ENCODE data around the gene CPEB2. TPM values are rescaled to one million over a fixed set of nuclear protein-coding genes. Genes with fewer than 3 reads are reported as not detected.

CPEB2 gene
- total RNA-seq, 5 donors from 2014 or later (not counting 1 experiment from before 2014, with no cell fraction given) = 14.8 to 32.3 (median 16.2) TPM

DNA sequence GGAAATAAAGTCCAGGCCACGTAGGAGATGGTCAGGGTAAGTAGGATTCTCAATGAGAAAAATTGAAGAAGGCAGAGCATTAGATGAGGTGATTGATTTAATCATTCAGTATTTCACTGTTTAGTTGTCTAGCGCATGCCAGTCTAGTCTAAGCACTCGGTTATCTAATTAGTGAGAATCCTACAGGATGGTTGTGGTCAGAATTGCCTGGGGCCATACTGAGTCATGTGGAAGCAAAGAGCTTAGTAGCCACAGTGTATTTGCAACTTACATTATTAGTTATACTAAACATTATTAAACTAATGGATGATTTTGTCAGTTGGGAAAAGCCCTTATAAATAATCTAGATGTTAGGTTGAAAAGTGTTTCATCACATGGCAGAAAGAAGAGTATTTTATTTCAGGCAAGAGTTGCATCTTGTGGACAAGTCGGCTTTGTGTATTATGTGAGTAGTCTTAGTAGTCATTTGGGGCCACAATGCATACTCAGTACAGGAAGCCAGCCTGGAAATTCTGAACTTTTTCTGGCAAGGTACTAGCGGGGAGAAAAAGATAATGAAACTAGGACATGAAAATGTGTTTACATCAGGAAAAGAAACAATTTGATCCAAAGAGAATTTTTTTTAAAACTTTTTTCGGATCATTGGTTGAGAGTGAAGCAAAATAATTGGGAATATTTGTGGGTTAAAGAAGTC, 31.9 kb downstream of the CPEB2 start:
- H3K4me3 ChIP-seq (ENCODE audit: control insufficient read depth in 1 of 2, extremely low read depth in 1 of 2, low read length in 1 of 2) = no peak overlapping the region
- ChIA-PET CTCF (no interaction called here), POLR2A (no interaction called here)
- Mint-ChIP-seq H3K36me3 (peaks cover 40% of the 10 kb centered on the region), H3K4me3 (no peak overlapping the region), H3K9me3 (no peaks in the 10 kb centered on the region), H3K4me1 (peaks cover 5 to 27% (median 18%) of the 10 kb centered on the region in 3 donors), H3K27me3 (no peaks in the 10 kb centered on the region), H3K27ac (no peak overlapping the region)
- H3K27me3 ChIP-seq (replicated peaks in 1 of 2; ENCODE audit: control insufficient read depth in 2 of 2, extremely low read depth in 1 of 2, insufficient read depth in 2 of 2, low read length in 1 of 2) = no peaks in the 10 kb centered on the region
- ATAC-seq (replicated peaks in 1 of 4) (no peak), DNase-seq (no peak)
- H3K36me3 ChIP-seq (ENCODE audit: control insufficient read depth in 2 of 2, extremely low read depth in 1 of 2, insufficient read depth in 1 of 2, low read length in 1 of 2) = peaks cover 0 to 3% of the 10 kb centered on the region in 2 donors
- H3K27ac ChIP-seq (ENCODE audit: low read length) = no peak overlapping the region
- H3K4me1 ChIP-seq (ENCODE audit: control insufficient read depth in 1 of 2, extremely low read depth in 1 of 2, insufficient read depth in 2 of 2, low read length in 2 of 2) = no peaks in the 10 kb centered on the region
- no peaks in the 10 kb centered on the region for H3K9me3 ChIP-seq
- WGBS (ENCODE audit: insufficient coverage) = 87% methylated on average over 5 of the region's 6 CpGs

DNA sequence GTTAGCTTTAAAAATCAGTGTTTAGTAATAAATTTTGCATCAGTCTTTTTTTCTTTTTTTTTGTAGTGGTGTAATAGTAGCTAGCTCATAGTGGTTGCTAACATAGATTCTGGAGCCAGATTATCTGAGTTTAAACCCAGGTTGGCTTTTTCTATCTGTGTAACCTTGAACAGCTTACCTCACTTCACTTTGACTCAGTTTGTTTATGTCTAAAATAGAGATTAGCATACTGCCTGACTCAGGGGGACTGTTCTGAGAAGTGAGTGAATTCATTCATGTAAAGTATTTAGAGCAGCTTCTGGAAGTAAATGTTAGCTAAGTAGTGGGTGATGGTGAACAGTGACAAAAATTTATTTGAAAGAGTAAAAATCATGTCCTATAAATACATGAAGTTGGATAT, 32.9 kb downstream of the CPEB2 start:
- Mint-ChIP-seq H3K27me3 (no peaks in the 10 kb centered on the region), H3K27ac (no peak overlapping the region), H3K4me3 (no peak overlapping the region), H3K36me3 (peaks cover 35% of the 10 kb centered on the region), H3K9me3 (no peaks in the 10 kb centered on the region), H3K4me1 (peaks cover 5 to 23% (median 14%) of the 10 kb centered on the region in 3 donors)
- ATAC-seq (replicated peaks in 1 of 4) (no peak), DNase-seq (no peak)
- H3K36me3 ChIP-seq (ENCODE audit: control insufficient read depth in 2 of 2, extremely low read depth in 1 of 2, insufficient read depth in 1 of 2, low read length in 1 of 2) = peaks cover 0 to 3% of the 10 kb centered on the region in 2 donors
- no peaks in the 10 kb centered on the region for H3K27me3 ChIP-seq (replicated peaks in 1 of 2; ENCODE audit: control insufficient read depth in 2 of 2, extremely low read depth in 1 of 2, insufficient read depth in 2 of 2, low read length in 1 of 2)
- H3K4me3 ChIP-seq (ENCODE audit: control insufficient read depth in 1 of 2, extremely low read depth in 1 of 2, low read length in 1 of 2) = no peak overlapping the region
- H3K27ac ChIP-seq (ENCODE audit: low read length) = no peak overlapping the region
- no peaks in the 10 kb centered on the region for H3K9me3 ChIP-seq
- no peaks in the 10 kb centered on the region for H3K4me1 ChIP-seq (ENCODE audit: control insufficient read depth in 1 of 2, extremely low read depth in 1 of 2, insufficient read depth in 2 of 2, low read length in 2 of 2)
- POLR2A ChIA-PET = no interaction called here
- CTCF ChIA-PET = no interaction called here

DNA sequence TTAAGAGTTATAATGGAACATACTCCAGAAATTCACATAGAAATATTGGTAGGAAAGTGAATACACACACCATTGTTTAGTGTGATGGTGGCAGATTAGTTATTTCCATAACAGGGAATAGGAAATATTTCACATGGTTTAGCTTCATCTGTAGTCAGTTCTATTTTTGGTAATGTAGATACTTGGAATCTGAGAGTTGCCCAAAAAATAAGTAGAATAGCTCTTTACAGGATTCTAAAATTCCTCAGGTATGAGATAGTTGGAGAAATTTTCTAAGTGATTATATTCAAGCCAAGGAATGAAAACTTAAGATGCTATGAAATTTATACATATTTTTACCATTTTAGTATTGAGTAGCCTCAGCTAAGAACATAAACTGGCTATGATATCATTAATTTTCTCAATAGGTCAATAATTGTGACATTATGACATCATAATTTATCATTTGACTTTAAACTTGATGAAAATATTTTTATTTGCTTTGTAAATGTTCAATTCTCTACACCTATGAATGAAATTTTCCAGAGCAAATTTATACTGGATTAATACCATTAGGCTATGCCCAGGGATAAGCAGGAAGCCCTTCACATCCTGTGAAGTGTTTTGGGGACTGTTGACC, 35.8 kb downstream of the CPEB2 start:
- Histone ChIP-seq H3K27ac (ENCODE audit: low read length) (no peak overlapping the region), H3K4me3 (ENCODE audit: control insufficient read depth in 1 of 2, extremely low read depth in 1 of 2, low read length in 1 of 2) (no peak overlapping the region), H3K36me3 (ENCODE audit: control insufficient read depth in 2 of 2, extremely low read depth in 1 of 2, insufficient read depth in 1 of 2, low read length in 1 of 2) (peaks cover 0 to 9% of the 10 kb centered on the region in 2 donors), H3K4me1 (ENCODE audit: control insufficient read depth in 1 of 2, extremely low read depth in 1 of 2, insufficient read depth in 2 of 2, low read length in 2 of 2) (no peaks in the 10 kb centered on the region), H3K9me3 (no peaks in the 10 kb centered on the region), H3K27me3 (replicated peaks in 1 of 2; ENCODE audit: control insufficient read depth in 2 of 2, extremely low read depth in 1 of 2, insufficient read depth in 2 of 2, low read length in 1 of 2) (no peaks in the 10 kb centered on the region)
- Mint-ChIP-seq H3K27me3 (no peaks in the 10 kb centered on the region), H3K4me3 (no peak overlapping the region), H3K9me3 (no peaks in the 10 kb centered on the region), H3K4me1 (peaks cover 3 to 13% (median 4%) of the 10 kb centered on the region in 3 donors), H3K36me3 (peaks cover 42% of the 10 kb centered on the region), H3K27ac (no peak overlapping the region)
- ChIA-PET POLR2A (interaction anchor here in 1 of 2 donors (0.6 kb wide), 1 partner anchor 323 kb away, joined by 4 read pairs; no protein-coding TSS in a partner anchor), CTCF (no interaction called here)
- no peak for DNase-seq
- no peak for ATAC-seq (replicated peaks in 1 of 4)

DNA sequence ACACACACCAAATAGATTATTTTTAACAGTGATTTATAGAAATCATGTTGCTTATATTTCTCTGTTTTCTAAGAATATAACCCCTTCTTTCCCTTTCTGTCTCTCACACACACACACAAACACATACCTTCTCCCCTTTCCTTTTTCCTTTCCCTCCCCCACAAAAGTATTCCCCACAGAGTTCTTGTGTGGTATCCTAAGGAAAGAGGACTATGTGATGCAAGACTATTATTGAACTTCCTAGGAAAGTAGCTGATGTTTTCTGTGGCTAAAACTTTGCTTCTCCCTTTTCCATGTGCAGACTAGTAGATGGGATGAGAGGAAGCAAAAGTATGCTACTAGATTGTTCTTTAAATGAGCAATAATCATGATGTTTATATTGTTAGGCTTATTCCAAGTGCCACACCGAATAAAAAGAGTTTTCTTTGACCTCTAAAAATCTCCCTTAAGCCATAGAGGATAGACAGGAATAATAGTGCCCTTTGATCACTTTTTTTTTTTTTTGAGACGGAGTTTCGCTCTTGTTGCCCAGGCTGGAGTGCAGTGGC, 38.7 kb downstream of the CPEB2 start:
- Histone ChIP-seq H3K4me3 (ENCODE audit: control insufficient read depth in 1 of 2, extremely low read depth in 1 of 2, low read length in 1 of 2) (no peak overlapping the region), H3K9me3 (no peaks in the 10 kb centered on the region), H3K27me3 (replicated peaks in 1 of 2; ENCODE audit: control insufficient read depth in 2 of 2, extremely low read depth in 1 of 2, insufficient read depth in 2 of 2, low read length in 1 of 2) (no peaks in the 10 kb centered on the region), H3K27ac (ENCODE audit: low read length) (no peak overlapping the region), H3K4me1 (ENCODE audit: control insufficient read depth in 1 of 2, extremely low read depth in 1 of 2, insufficient read depth in 2 of 2, low read length in 2 of 2) (no peaks in the 10 kb centered on the region), H3K36me3 (ENCODE audit: control insufficient read depth in 2 of 2, extremely low read depth in 1 of 2, insufficient read depth in 1 of 2, low read length in 1 of 2) (peaks cover 0 to 6% of the 10 kb centered on the region in 2 donors)
- Mint-ChIP-seq H3K27ac (no peak overlapping the region), H3K36me3 (peaks cover 27% of the 10 kb centered on the region), H3K4me1 (peaks cover 0 to 9% (median 4%) of the 10 kb centered on the region in 3 donors), H3K27me3 (no peaks in the 10 kb centered on the region), H3K4me3 (no peak overlapping the region), H3K9me3 (no peaks in the 10 kb centered on the region)
- no peak for ATAC-seq (replicated peaks in 1 of 4)
- ChIA-PET CTCF (interaction anchor here in 1 of 2 donors (0.6 kb wide), 1 partner anchor 51 kb away, joined by 3 read pairs; no protein-coding TSS in a partner anchor), POLR2A (no interaction called here)
- no CpG with 5 or more reads among the region's 3 CpGs for WGBS (ENCODE audit: insufficient coverage)
- no peak for DNase-seq

DNA sequence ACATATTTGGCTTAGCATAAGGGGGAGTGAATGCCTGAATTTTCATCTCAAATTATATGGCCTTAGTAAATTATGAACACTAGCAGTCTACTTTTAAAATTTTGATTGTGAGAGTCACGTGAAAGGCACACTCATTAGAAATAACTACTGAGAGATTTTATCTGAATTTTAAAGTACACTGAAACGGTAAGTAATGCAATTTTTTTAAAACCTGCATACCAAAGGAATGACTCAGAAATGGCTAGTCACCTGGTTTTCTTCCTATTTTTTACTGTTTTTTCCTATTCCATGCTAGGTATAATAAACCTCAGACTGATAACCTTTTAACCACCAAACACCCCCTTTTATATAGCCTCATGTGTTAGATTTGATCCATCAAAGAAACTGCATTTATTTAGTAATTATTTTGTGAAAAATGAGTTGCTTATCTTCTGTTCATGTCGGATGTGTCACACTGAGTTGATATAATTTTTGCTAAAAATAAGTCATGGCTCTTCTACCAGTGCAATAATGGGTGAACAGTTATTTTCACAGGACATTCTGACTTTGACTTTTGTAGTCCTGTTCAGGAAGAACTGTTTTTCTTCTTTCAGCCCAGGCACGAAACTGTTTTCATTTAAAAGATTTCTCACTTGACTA, 40.4 kb downstream of the CPEB2 start:
- Histone ChIP-seq H3K27me3 (replicated peaks in 1 of 2; ENCODE audit: control insufficient read depth in 2 of 2, extremely low read depth in 1 of 2, insufficient read depth in 2 of 2, low read length in 1 of 2) (no peaks in the 10 kb centered on the region), H3K9me3 (no peaks in the 10 kb centered on the region), H3K4me3 (ENCODE audit: control insufficient read depth in 1 of 2, extremely low read depth in 1 of 2, low read length in 1 of 2) (no peak overlapping the region), H3K4me1 (ENCODE audit: control insufficient read depth in 1 of 2, extremely low read depth in 1 of 2, insufficient read depth in 2 of 2, low read length in 2 of 2) (no peaks in the 10 kb centered on the region), H3K36me3 (ENCODE audit: control insufficient read depth in 2 of 2, extremely low read depth in 1 of 2, insufficient read depth in 1 of 2, low read length in 1 of 2) (peaks cover 0 to 6% of the 10 kb centered on the region in 2 donors), H3K27ac (ENCODE audit: low read length) (no peak overlapping the region)
- ChIA-PET POLR2A (no interaction called here), CTCF (interaction anchor here in 1 of 2 donors (0.7 kb wide), 1 partner anchor 183 kb away, joined by 3 read pairs; no protein-coding TSS in a partner anchor)
- Mint-ChIP-seq H3K36me3 (peaks cover 29% of the 10 kb centered on the region), H3K27ac (no peak overlapping the region), H3K4me3 (no peak overlapping the region), H3K27me3 (no peaks in the 10 kb centered on the region), H3K9me3 (no peaks in the 10 kb centered on the region), H3K4me1 (peaks cover 0 to 9% (median 7%) of the 10 kb centered on the region in 3 donors)
- ATAC-seq (replicated peaks in 1 of 4) (no peak), DNase-seq (no peak)
- 100% methylated on average over 1 of the region's 4 CpGs for WGBS (ENCODE audit: insufficient coverage)

GRCh38 chr4:15043226-15043625, 40.9 kb downstream of the CPEB2 start:
- POLR2A ChIA-PET = no interaction called here
- no peak overlapping the region for H3K4me3 Mint-ChIP-seq
- Histone ChIP-seq H3K9me3 (no peaks in the 10 kb centered on the region), H3K36me3 (ENCODE audit: control insufficient read depth in 2 of 2, extremely low read depth in 1 of 2, insufficient read depth in 1 of 2, low read length in 1 of 2) (peaks cover 0 to 6% of the 10 kb centered on the region in 2 donors), H3K4me1 (ENCODE audit: control insufficient read depth in 1 of 2, extremely low read depth in 1 of 2, insufficient read depth in 2 of 2, low read length in 2 of 2) (no peaks in the 10 kb centered on the region), H3K27ac (ENCODE audit: low read length) (no peak overlapping the region), H3K27me3 (replicated peaks in 1 of 2; ENCODE audit: control insufficient read depth in 2 of 2, extremely low read depth in 1 of 2, insufficient read depth in 2 of 2, low read length in 1 of 2) (no peaks in the 10 kb centered on the region), H3K4me3 (ENCODE audit: control insufficient read depth in 1 of 2, extremely low read depth in 1 of 2, low read length in 1 of 2) (no peak overlapping the region)
- CTCF ChIA-PET = interaction anchor here in 1 of 2 donors (0.7 kb wide), 1 partner anchor 183 kb away, joined by 3 read pairs; no protein-coding TSS in a partner anchor
- H3K9me3 Mint-ChIP-seq = no peaks in the 10 kb centered on the region
- ATAC-seq (replicated peaks in 1 of 4) (no peak), DNase-seq (no peak)
- no CpG with 5 or more reads among the region's 3 CpGs for WGBS (ENCODE audit: insufficient coverage)
- no peaks in the 10 kb centered on the region for H3K27me3 Mint-ChIP-seq
- peaks cover 0 to 9% (median 7%) of the 10 kb centered on the region in 3 donors for H3K4me1 Mint-ChIP-seq
- peaks cover 29% of the 10 kb centered on the region for H3K36me3 Mint-ChIP-seq
- H3K27ac Mint-ChIP-seq = no peak overlapping the region
